Hepatocyte (in vitro differentiated cells): Measurements from ENCODE around the gene ZMIZ2. TPM values are rescaled to one million over a fixed set of nuclear protein-coding genes. Genes with fewer than 3 reads are reported as not detected.

Source experiments
- DNase-seq: peaks from one replicate; pipeline ENCODE4 v3.0.0-alpha.2; 2016; ENCODE audit warnings: low spot score
- H2AFZ ChIP-seq: fragments of 200-600 bp; sonication (generic); 2 replicates; pipeline ENCODE4 v1.6.0; 2016; ENCODE audit warnings: antibody characterized with exemption, mild to moderate bottlenecking
- H3K27ac ChIP-seq: fragments of 200-600 bp; sonication (generic); 2 replicates; pipeline ENCODE4 v1.5.1; 2016; ENCODE audit warnings: mild to moderate bottlenecking
- H3K27me3 ChIP-seq: fragments of 200-600 bp; sonication (generic); 2 replicates; pipeline ENCODE4 v1.6.1; 2016
- H3K36me3 ChIP-seq: fragments of 200-600 bp; sonication (generic); replicated peaks from 2 replicates; pipeline ENCODE4 v1.5.1; 2016; ENCODE audit warnings: low read depth; ENCODE audit not compliant: insufficient read depth
- H3K4me1 ChIP-seq: fragments of 200-600 bp; sonication (generic); 2 replicates; pipeline ENCODE4 v1.5.1; 2016; ENCODE audit warnings: mild to moderate bottlenecking, moderate library complexity; ENCODE audit not compliant: insufficient read depth
- H3K4me2 ChIP-seq: fragments of 200-600 bp; sonication (generic); 2 replicates; pipeline ENCODE4 v1.6.0; 2016
- H3K4me3 ChIP-seq: fragments of 200-600 bp; sonication (generic); 2 replicates; pipeline ENCODE4 v1.5.1; 2016; ENCODE audit warnings: mild to moderate bottlenecking
- H3K79me2 ChIP-seq: fragments of 200-600 bp; sonication (generic); 2 replicates; pipeline ENCODE4 v1.6.0; 2017; ENCODE audit warnings: mild to moderate bottlenecking
- H3K9me2 ChIP-seq: fragments of 200-600 bp; sonication (generic); replicated peaks from 2 replicates; pipeline ENCODE4 v1.6.0; 2017; ENCODE audit warnings: mild to moderate bottlenecking; ENCODE audit not compliant: insufficient read depth
- H3K9me3 ChIP-seq: fragments of 200-600 bp; sonication (generic); 2 replicates; pipeline ENCODE4 v1.5.1; 2016; ENCODE audit warnings: low read depth, mild to moderate bottlenecking
- H4K20me1 ChIP-seq: fragments of 200-600 bp; sonication (generic); 2 replicates; pipeline ENCODE4 v1.6.0; 2016; ENCODE audit warnings: mild to moderate bottlenecking; ENCODE audit not compliant: insufficient read depth, poor library complexity, severe bottlenecking
- EZH2 ChIP-seq: fragments of 200-600 bp; sonication (generic); IDR thresholded peaks from 2 replicates; pipeline ENCODE4 v1.6.1; 2016; ENCODE audit warnings: antibody characterized with exemption, mild to moderate bottlenecking, borderline replicate concordance
- EZH2phosphoT487 ChIP-seq: fragments of 200-600 bp; sonication (generic); IDR thresholded peaks from one replicate; pipeline ENCODE4 v1.6.1; 2018; ENCODE audit warnings: antibody characterized with exemption, mild to moderate bottlenecking, low read depth, moderate library complexity; ENCODE audit not compliant: unreplicated experiment, severe bottlenecking
- WGBS: methylation state at CpG from one replicate; pipeline ENCODE4 v1.1.6; 2016; ENCODE audit warnings: low lambda C conversion rate; ENCODE audit errors: missing lambda C conversion rate; 5-methylcytosine and 5-hydroxymethylcytosine counted together
- polyA plus RNA-seq: library from polyadenylated mRNA; unstranded; fragments of >200 nt; fragmentation: Nextera tagmentation; extraction: Ambion mirVana; gene quantifications from 2 replicates; pipeline ENCODE4 v1.2.1, GENCODE V29; 2016
- total RNA-seq: library from RNA; depleted of rRNA; stranded (reverse); fragments of >200 nt; gene quantifications from 2 replicates; pipeline ENCODE4 v1.2.3, GENCODE V29; 2014
- TF ChIP-seq, protein P1 (sequence below): fragments of 200-600 bp; sonication (generic); IDR thresholded peaks from 2 replicates; pipeline ENCODE4 v1.5.1; 2016; ENCODE audit warnings: antibody characterized with exemption, mild to moderate bottlenecking; ENCODE audit not compliant: poor library complexity

ZMIZ2 gene
- total and polyA plus RNA-seq, 2 experiments from 2014 or later: 10.5 to 37.0 TPM

DNA sequence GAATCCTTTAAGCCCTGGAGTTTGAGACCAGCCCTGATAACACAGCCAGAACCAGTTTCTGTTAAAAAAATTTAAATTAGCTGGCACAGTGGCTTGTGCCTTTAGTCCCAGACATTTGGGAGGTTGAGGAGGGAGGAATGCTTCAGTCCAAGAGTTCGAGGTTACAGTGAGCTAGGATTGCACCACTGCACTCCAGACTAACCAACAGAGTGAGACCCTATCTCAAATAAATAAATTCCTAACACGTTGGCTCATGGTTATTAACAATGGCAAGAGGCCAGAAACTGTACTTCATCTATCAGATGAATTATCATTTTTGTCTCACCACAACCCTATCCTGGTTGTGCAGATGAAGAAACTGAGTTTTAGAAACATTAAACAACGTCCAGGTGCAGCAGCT lies 45.7 kb downstream of the ZMIZ2 start:
- Histone ChIP-seq H3K9me2 (no peaks in the 10 kb centered on the region), H3K36me3 (no peaks in the 10 kb centered on the region), H3K9me3 (no peaks in the 10 kb centered on the region), H3K4me3 (no peak overlapping the region), H3K79me2 (peaks cover 33% of the 10 kb centered on the region), H3K27ac (no peak overlapping the region), H3K27me3 (no peaks in the 10 kb centered on the region), H3K4me2 (no peak overlapping the region), H3K4me1 (peaks cover 10% of the 10 kb centered on the region), H2AFZ (no peak overlapping the region), H4K20me1 (peaks cover 24% of the 10 kb centered on the region)
- no peak for DNase-seq
- WGBS: 66% methylated on average over 3 of the region's 3 CpGs
- TF ChIP-seq, protein P1, sequence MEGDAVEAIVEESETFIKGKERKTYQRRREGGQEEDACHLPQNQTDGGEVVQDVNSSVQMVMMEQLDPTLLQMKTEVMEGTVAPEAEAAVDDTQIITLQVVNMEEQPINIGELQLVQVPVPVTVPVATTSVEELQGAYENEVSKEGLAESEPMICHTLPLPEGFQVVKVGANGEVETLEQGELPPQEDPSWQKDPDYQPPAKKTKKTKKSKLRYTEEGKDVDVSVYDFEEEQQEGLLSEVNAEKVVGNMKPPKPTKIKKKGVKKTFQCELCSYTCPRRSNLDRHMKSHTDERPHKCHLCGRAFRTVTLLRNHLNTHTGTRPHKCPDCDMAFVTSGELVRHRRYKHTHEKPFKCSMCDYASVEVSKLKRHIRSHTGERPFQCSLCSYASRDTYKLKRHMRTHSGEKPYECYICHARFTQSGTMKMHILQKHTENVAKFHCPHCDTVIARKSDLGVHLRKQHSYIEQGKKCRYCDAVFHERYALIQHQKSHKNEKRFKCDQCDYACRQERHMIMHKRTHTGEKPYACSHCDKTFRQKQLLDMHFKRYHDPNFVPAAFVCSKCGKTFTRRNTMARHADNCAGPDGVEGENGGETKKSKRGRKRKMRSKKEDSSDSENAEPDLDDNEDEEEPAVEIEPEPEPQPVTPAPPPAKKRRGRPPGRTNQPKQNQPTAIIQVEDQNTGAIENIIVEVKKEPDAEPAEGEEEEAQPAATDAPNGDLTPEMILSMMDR: no peak
- TF ChIP-seq EZH2phosphoT487 (no peak), EZH2 (no peak)

DNA sequence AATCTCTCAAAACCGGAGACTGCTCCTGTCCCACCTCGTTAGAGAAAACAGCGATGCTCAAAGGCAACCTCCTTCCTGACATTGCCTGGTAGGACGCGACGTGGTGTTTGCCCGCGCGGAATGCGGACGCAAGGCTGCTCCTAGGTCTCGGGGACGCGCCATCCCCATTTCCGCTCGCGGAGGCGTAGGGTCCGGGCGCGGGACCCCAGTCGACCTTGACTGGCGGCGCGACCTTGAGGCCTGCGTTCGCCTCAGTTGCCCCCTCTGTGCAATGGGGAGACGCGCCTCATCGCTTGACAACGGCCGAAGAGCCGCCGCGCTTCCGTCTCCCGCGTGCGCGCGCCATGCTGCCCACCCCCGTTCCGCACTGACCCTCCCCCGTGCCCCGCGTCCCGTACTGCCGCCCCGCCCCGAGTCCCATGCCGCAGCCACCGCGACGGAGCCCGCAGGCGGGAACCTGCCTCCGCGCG lies 47.4 kb downstream of the ZMIZ2 start:
- Histone ChIP-seq H3K4me3 (peak overlapping the region; percentile 25), H3K4me2 (peak overlapping the region; percentile 84), H3K36me3 (no peaks in the 10 kb centered on the region), H4K20me1 (peaks cover 38% of the 10 kb centered on the region), H3K79me2 (peaks cover 47% of the 10 kb centered on the region), H3K9me3 (no peaks in the 10 kb centered on the region), H3K9me2 (no peaks in the 10 kb centered on the region), H3K27me3 (no peaks in the 10 kb centered on the region), H2AFZ (peak overlapping the region; percentile 91), H3K27ac (peak overlapping the region; percentile 100), H3K4me1 (peaks cover 13% of the 10 kb centered on the region)
- 1% methylated on average over 27 of the region's 59 CpGs for WGBS
- DNase-seq: no peak
- TF ChIP-seq, protein P1: no peak
- TF ChIP-seq EZH2 (no peak), EZH2phosphoT487 (no peak)

DNA sequence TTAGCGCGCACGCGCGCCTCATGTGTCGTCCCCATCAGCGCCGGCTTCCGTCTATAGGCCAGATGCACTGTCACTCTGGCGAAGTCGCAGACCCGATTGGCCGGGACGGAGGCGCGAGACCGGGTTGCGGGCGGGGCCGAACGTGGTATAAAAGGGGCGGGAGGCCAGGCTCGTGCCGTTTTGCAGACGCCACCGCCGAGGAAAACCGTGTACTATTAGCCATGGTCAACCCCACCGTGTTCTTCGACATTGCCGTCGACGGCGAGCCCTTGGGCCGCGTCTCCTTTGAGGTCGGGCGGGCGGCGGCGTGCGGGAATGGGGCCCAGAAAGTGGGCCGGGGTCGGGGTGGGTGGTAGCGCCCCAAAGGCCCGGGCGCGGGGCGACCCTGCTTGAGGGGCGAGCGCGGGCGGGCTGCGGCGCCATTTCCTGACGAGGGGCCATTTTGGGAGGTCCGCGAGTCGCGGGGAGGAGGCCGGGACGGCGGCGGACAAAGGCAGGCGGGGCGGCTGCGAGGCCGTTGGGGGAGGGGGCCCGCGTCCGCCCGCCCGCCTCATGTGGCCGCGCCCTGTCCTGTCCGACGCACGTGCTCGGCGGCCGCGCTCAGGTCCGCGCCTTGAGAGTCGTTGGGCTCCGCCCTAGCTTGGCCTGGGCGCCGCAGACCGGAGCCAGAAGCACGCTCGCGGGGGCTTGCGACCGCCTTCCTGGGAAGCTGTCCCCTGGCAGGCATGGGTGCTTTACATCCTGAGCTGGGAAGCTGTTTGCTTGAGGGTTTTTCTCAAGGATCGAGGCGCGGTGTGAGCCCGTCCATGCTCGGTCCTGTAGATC lies 48.1 kb downstream of the ZMIZ2 start, which contains the start of gene PPIA:
Gene PPIA, plus strand, starts transcription at position 178 of the 825 bp plus-strand sequence. Its CDS starts 44 bp downstream, at position 222.
- Histone ChIP-seq H3K4me1 (peaks cover 13% of the 10 kb centered on the region), H3K27ac (peak within 1 kb of the TSS; percentile 100), H4K20me1 (peaks cover 41% of the 10 kb centered on the region), H3K79me2 (peaks cover 49% of the 10 kb centered on the region), H3K27me3 (no peaks in the 10 kb centered on the region), H3K9me3 (no peaks in the 10 kb centered on the region), H3K9me2 (no peaks in the 10 kb centered on the region), H3K4me2 (peak within 1 kb of the TSS; percentile 92), H3K4me3 (peak within 1 kb of the TSS; percentile 94), H2AFZ (peak within 1 kb of the TSS; percentile 91), H3K36me3 (no peaks in the 10 kb centered on the region)
- peak; percentile 99 for DNase-seq
- 1% methylated on average over 58 of the region's 99 CpGs for WGBS
- TF ChIP-seq EZH2 (no peak), EZH2phosphoT487 (no peak)
- TF ChIP-seq, protein P1: no peak
